Measurements from ENCODE around the gene CYB561D2.

DNA sequence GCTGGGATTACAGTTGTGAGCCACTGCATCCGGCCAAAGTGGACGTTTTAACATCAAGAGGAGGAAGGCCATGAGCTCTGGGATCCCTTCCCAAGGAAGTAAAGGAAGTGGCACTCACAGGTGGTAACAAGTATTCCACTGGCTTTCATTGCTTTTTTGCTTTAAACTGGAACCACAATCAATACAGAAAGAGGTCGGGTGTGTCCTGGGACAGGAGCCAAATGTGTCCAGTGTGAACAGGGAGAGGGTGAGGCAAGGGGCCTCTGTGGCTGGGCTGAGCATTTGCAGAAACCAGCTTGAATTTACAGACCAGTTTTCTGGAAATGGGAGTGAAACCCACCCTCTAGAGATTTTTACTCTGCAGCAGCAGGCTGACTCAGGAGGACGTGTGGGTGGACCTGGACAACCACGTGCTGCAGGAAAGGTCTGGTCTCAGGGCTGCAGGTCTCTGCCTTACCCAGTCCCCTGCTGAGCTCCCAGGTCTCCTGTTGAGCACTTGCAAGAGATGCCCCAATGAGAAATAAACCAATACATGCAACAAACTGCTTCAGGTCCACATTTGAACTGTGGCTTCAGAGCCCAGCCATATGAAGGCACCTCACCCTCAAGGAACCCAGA, 51.4 kb downstream of the CYB561D2 start:
- TF ChIP-seq CTCF (IDR thresholded peaks at IDR 0.05; ENCODE audit: low read length) = no peak
- TF ChIP-seq EZH2 (optimal IDR thresholded peaks at IDR 0.05; ENCODE audit: low read depth, low read length) = no peak

Data from MM.1S (cell line).